GM19023 (cell line): Measurements from ENCODE around the gene PBRM1.

ENCODE experiments used
- ATAC-seq: cut with Tn5 transposase; IDR thresholded peaks from one replicate; pipeline ENCODE4 v1.9.1; 2021; ENCODE audit warnings: mild to moderate bottlenecking, moderate library complexity; ENCODE audit not compliant: unreplicated experiment

The PBRM1 gene

GRCh38 chr3:52525680-52526561, 159.8 kb downstream of the PBRM1 start:
- no peak for ATAC-seq

- no peak for ATAC-seq
Observed at GRCh38 chr3:52524752-52525679, 160.7 kb downstream of the PBRM1 start.

- no peak for ATAC-seq
Observed at GRCh38 chr3:52524258-52524751, 161.4 kb downstream of the PBRM1 start.

- no peak for ATAC-seq
Observed at GRCh38 chr3:52523386-52524257, 162.1 kb downstream of the PBRM1 start.

GRCh38 chr3:52522651-52523251, 163.0 kb downstream of the PBRM1 start:
- no peak for ATAC-seq

GRCh38 chr3:52521881-52522650, 163.6 kb downstream of the PBRM1 start:
- ATAC-seq = no peak

GRCh38 chr3:52521488-52521824, 164.3 kb downstream of the PBRM1 start:
- ATAC-seq = no peak

- no peak for ATAC-seq
Observed at GRCh38 chr3:52520716-52521487, 164.8 kb downstream of the PBRM1 start.

- ATAC-seq = no peak
Observed at GRCh38 chr3:52520141-52520667, 165.5 kb downstream of the PBRM1 start.

- ATAC-seq = no peak
Observed at GRCh38 chr3:52519445-52520140, 166.1 kb downstream of the PBRM1 start.

GRCh38 chr3:52518723-52519444, 166.8 kb downstream of the PBRM1 start:
- ATAC-seq = no peak

GRCh38 chr3:52517796-52518722, 167.7 kb downstream of the PBRM1 start:
- ATAC-seq = no peak

GRCh38 chr3:52516509-52517195, 169.1 kb downstream of the PBRM1 start:
- no peak for ATAC-seq

- no peak for ATAC-seq
Observed at GRCh38 chr3:52515192-52515591, 170.5 kb downstream of the PBRM1 start.

- no peak for ATAC-seq
Observed at GRCh38 chr3:52514576-52514975, 171.1 kb downstream of the PBRM1 start.

GRCh38 chr3:52513281-52513680, 172.4 kb downstream of the PBRM1 start:
- ATAC-seq = no peak
